Activated naive CD4-positive, alpha-beta T cell treated with Interleukin-2 at 50 U/mL for 16 hours (primary cell): ENCODE results near the gene PLAU.
A peak's percentile ranks its signal among the peaks of the same experiment; 100 is the strongest.
"Not testable (repeated sequence)": the region's sequence is repeated elsewhere in the genome, so short reads cannot be mapped to it uniquely, and the experiment has no call there.

Experiments used
- DNase-seq: peaks from one replicate; pipeline ENCODE4 v3.0.0-alpha.2; 2020

The PLAU gene

DNA sequence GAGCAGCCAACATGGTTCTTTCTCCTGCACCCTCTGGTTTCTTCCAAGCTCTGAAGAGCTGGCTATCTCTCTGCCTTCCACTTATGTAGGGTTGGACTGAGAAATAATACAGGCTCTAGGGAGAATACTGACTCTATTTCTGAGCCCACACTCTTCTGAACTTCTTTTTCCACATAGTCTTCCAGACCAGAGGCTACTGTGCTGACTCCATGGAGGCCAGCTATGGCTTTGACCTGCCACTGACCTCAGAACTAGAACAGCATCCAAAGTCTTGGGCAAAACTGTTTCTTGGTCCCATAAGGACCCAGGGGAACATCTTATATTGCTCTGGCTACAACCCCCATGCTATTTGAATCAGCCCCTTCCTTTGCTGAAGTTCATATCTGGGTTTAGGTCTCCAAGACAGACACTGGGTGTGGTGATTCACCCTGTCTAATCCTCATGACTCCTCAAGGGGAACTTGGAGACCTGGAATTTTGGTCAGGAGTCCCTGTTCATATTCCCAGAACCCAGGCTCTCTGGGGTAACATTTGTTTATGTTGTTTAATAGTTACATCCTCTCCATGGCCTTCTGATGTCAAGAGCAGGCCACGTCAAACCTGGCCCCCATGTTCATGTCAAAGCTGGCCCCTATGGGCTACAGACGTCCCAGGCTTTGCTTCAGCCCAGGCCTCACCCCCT is 12.1 kb upstream of the PLAU start:
- DNase-seq = no peak

DNA sequence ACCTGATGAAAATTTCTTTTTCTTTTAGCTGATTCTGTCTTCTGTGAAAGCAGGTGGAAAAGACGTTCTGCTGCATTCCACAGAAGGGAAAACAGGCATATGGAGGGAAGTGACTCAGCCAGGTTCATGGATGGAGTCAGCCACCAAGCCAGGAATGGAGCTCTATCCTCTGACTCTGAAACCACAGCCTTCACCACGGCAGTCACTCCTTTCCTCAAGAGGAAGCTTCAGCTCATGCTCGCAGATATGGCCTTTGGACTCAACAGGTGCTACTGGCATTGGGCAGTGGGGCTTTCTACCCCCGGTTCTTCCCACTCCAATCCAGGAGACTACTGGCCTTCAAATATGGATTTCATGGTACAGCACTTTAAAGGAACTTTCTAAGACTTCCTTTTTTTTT is 11.5 kb upstream of the PLAU start:
- DNase-seq = no peak

DNA sequence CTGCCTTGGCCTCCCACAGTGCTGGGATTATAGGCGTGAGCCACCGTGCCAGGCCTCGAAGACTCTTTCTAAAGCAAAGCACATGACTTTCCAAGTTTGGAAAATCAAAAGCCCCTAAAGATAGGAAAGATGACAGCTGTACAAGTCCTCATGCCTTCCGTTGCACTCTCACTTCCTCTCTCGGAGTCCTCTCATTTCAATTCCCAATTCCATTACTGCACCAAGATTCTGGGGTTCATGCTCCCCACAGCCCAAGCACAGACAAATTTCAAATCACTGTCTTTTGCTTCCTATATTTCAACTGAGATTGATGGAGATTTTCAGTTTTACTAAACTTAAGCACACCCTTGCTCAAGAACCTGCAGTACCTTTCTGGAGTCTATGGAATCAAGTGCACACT is 10.9 kb upstream of the PLAU start:
- DNase-seq = no peak

DNA sequence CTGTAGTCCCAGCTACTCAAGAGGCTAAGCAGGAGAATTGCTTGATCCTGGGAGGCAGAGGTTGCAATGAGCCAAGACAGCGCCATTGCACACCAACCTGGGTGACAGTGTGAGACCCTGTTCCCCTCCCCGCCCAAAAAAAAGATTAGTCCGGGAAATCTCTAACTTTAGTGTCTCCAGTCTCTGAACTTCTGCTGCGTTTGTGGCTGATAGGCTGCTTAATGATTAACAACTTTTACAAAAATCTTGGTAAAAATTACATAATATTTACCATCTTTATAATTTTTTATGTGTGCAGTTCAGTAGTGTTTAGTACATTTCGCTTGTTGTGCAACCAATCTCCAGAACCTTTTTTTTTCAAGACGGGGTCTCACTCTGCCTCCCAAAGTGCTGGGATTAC is 9.7 kb upstream of the PLAU start:
- no peak for DNase-seq

DNA sequence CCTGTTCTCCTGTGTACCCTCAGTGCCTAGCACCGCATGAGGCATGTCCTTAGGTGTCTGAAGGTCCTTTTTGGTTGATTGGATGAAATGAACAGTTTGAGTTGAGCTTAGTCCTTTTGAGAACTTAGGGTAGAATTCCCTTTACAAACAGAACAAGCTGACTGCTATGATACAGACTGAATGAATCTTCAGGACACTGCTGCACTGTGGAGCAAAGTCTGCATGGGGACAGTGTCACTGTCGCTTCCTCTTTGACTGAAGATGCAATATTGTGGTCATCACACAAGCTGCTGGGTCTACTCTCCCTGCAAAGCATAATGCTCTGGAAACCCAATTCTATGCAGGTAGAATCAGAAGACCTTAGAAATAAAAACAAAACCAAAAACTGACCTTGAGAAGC is 8.6 kb upstream of the PLAU start:
- no peak for DNase-seq

DNA sequence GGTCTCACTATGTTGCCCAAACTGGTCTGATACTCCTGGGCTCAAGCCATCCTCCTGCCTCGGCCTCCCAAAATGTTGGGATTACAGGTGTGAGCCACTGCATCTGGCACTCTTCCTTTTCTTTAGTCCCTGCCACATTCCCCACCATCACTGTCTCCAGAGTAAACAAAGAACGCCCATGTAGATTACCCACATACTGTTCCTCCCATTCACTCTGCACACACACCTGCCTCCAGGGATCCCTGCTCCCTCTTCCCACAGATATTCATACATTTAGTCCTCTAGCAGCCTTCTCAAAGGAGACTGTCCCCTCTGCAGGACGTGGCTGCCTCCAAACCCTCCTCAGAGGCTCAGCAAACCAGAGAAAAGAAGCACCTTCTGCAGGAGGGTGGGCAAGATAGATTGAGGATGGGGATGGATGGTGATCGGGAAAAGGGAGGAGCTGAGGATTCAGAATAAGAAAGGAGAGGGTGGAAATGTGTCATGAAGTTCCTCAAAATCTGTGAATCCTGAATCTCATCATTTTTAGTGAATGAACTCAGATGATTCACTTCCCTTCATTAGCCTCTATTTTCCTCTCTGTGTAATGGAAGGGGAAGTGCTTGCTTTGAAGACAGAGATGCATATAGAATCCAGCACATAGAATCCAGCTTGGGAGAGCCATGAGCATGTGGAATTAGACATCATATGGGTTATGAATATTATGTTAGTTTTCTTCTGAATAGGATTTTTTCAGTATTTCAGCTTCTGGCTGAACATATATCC is 5.5 kb upstream of the PLAU start:
- no peak for DNase-seq

DNA sequence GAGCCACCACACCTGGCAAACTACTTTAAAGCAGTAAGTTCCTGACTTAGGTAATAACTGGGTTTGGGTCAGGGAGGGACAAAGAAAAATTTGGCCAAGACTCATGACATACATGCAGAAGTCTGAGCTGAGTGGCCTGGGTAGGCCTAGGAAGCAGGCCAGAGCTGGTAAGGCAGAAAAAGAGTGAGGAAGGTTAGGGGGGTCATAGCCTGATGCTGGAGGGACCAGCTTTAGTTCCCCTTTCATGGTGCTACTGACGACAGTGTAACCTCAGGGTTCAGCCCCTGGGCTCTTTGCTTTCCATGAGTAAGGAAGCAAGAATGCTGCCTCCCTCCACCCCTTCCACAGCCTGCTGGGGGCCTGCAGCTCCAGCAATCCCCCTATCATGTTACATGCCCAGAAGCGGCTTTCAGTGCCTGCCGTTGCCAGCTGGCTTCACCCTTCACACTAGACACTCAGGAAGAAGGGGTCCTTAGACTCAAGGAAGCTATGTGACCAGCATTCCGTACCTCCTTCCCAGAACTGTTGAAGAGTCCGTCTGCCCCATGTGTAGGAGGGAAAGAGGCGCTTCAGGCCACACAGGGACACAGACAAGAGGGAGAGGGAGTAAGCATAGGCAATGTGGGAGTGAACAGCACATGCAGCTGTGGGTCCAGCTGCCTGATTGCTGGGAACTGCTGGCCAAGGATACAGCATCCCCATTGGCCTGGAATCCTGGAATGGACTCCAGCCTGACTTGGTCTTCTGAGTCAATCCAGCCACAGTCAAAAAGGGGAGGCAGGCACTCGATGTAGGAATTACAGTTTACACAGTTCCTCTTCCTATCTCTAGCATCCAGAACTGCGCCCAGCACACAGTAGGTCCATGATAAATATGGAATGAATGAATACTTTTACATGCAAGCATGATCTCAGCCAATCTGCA is 4.1 kb upstream of the PLAU start:
- DNase-seq = no peak

DNA sequence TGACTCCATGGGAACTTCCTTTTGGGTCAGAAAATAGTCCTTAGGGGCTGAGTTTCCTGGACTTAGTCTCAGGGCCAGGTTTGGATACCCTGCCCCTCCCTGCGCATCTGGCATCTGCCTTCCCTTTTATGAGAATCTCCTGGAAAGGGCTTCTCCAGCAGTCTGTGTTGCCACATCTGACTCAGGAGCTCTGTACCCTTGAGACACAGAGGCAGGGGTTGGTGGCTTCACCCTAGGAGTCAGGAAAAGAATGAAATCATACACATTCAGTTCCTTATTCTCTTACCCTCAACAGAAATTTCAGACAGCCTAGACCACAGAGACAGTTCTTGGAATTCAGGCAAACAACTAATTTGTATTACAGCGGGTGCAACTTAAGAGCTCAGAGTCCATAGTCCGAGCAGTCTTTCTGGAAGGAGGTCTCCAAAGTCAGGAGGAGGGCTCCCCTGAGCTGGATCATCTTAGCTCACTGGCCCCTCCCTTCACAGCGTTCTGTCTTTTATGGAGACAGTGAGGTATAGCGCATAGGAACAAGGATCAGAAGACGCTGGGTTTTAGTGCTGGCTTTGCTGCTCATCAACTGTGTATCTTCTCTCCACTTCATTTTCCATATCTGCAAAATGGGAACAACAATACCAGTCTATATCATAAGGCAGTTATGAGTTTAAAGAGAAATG is 3.0 kb upstream of the PLAU start:
- DNase-seq = no peak

DNA sequence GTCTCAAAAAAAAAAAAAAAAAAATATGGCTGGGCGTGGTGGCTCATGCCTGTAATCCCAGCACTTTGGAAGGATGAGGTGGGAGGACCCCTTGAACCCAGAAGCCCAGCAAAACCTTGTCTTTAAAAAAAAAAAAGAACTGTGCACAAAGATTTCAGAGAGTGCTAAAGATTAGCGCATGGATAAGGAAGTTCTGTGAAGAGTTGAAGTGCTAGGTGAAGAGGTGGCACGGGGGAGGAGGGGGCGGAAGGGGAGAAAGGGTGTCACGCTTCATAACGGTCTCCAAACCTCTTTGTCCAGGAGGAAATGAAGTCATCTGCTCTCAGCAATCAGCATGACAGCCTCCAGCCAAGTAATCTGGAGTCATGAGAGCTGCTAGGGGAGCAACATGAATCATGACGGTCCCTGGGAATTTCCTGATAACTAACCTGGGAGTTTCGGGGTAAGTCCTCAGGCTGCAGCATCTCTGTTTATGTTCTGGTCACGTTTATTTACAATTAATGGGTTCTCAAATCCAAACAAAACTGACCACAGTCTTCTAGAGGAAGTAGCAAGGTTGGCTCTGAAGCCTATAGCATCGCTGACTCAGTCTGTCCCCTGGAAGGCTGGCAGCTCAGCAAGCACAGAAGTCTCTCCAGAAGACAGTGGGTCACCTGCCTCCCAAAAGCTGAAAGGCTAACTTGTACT is 1.9 kb upstream of the PLAU start:
- DNase-seq = peak; percentile 69

DNA sequence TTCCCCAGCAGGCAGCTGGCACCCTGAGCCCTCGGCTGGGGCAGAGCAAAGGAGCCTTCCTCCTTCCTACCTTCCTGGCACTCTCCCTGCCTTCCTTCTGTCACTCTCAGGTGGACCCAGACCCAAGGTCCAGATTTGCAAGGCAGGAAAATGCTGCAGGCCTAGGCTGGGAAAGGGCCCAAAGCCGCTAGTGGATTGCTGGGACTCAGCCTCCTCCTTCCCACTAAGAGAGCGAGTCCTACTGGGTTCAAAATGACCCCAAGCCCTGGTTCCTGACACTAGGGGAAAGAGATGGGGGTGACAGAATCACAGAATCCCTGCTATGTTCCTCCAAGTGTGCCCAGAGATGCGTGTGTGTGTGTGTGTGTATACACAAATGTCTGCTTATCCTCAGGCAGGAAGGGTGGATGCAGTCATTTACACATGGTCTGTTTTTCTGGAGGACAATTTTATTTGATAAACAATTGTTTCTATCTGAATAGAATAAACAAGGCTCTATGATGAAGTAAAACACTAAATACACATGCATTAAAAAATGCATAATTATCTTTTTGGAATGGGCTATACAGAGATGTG is 1.3 kb upstream of the PLAU start:
- no peak for DNase-seq

DNA sequence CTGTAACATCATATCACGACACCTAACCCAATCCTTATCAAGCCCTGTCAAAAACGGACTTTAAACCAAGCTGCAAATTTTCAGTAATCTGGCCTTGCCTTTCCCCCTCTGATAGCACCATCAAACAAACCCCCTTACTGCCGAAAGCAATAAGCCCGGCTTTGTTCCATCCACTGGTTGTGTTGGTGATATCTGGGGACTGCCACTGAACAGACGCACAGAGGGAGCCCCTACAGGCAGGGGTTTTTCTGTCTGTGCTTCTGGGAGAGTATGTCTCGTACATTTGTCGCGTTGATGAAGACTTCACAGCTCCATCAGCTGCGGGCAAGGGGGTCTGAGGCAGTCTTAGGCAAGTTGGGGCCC is 550 bp upstream of the PLAU start:
- DNase-seq = no peak

DNA sequence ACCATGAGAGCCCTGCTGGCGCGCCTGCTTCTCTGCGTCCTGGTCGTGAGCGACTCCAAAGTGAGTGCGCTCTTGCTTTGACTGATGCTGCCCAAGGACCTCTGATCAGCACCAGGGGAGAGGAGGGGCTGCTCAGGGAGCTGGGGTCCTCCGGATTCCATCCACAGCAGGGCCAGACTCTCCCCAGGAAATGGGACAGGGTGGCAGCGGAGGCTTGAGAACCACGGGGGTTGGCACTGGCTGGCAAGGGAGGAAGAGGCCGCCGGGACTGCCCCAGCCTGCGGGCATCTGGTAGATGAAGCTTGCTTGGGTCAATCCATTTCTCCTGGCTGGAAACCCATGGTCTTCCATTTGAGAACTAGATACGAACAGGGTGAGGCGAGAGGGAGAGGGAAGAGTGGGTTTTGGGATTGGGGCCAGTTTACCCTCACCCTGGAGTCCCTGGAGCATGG is 647 bp downstream of the PLAU start:
- DNase-seq = no peak

DNA sequence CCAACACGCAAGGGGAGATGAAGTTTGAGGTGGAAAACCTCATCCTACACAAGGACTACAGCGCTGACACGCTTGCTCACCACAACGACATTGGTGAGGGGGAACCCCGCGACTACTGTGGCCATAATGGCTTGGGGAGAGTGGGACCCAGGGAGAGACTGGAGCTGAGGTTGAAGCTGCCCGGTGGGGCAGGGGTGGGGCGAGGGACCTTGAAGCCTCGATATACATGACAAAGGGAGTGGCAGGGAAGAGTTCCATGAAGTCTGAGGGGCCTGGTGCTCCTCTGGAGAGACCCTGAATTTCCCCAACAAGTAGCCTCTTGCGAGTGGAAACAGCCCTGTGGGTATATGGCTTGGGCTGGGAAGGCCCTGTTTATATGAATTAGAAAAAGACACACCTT is 3.1 kb downstream of the PLAU start:
- no peak for DNase-seq

DNA sequence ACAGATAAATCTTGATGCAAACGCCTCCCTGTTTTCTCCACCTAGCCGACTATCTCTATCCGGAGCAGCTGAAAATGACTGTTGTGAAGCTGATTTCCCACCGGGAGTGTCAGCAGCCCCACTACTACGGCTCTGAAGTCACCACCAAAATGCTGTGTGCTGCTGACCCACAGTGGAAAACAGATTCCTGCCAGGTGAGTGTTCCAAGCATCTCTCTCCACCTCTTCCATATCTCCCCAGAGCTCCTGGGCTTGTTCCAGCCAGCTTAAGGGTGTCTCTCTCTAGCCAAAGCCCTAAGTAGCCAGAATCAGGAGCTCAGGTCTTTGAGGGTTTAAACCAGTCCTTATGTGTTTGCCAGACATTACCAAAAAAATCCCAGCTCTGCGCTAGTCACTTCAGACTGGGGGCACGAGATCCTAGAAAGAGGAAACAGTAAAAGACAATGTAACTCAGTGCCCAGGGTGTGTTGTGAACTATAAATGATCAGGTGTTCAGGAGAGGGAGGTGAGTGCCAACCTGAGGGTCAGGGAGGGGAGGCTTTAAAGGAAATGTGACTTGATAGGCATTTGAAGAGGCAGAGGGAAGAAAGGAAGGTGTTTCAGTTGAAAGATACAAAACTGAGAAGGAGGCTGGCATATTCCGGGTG is 4.4 kb downstream of the PLAU start:
- no peak for DNase-seq

DNA sequence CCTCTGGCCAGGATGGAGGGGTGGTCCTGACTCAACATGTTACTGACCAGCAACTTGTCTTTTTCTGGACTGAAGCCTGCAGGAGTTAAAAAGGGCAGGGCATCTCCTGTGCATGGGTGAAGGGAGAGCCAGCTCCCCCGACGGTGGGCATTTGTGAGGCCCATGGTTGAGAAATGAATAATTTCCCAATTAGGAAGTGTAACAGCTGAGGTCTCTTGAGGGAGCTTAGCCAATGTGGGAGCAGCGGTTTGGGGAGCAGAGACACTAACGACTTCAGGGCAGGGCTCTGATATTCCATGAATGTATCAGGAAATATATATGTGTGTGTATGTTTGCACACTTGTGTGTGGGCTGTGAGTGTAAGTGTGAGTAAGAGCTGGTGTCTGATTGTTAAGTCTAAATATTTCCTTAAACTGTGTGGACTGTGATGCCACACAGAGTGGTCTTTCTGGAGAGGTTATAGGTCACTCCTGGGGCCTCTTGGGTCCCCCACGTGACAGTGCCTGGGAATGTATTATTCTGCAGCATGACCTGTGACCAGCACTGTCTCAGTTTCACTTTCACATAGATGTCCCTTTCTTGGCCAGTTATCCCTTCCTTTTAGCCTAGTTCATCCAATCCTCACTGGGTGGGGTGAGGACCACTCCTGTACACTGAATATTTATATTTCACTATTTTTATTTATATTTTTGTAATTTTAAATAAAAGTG is 6.0 kb downstream of the PLAU start:
- no peak for DNase-seq

DNA sequence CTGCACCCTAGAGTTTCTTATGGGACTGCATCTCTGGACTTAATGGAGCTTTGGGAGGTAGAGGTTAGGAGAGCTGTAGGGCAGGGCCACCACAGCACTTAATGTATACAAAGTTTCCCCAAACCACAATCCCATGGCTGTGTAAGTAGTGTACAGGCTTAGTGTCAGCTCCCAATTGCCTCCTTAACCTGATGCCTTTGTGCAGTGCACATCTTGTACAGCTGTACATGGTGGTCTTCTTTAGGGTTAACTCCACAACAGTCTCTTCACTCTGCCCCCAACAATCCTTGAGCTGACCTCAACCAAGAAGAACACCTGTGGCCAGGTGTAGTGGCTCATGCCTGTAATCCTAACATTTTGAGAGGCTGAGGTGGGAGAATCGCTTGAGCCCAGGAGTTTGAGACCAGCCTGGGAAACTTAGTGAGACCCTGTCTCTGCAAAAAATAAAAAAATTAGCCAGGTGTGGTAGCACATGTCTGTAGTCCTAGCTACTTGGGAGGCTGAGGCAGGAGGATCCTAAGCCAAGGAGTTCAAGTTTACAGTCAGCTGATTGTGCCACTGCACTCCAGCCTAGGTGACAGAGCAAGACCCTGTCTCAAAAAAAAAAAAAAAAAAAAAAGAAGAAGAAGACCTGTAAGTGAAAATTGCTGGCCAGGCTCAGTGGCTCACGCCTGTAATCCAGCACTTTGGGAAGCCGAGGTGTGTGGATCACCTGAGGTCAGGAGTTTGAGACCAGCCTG is 6.8 kb downstream of the PLAU start:
- DNase-seq = no peak

DNA sequence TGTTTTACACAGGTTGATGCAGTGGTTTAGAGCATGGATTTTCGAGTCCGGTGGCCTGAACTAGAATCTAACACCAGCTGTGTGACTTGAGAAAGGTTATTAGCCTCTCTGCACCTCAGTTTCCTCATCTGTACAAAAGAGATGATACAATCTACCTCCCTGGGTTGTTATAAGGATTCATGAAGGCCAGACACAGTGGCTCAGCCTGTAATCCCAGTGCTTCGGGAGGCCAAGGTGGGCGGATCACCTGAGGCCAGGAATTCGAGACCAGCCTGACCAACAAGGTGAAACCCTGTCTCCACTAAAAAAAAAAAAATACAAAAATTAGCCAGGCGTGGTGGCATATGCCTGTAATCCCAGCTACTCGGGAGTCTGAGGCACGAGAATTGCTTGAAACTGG is 8.5 kb downstream of the PLAU start:
- not testable (repeated sequence) for DNase-seq

DNA sequence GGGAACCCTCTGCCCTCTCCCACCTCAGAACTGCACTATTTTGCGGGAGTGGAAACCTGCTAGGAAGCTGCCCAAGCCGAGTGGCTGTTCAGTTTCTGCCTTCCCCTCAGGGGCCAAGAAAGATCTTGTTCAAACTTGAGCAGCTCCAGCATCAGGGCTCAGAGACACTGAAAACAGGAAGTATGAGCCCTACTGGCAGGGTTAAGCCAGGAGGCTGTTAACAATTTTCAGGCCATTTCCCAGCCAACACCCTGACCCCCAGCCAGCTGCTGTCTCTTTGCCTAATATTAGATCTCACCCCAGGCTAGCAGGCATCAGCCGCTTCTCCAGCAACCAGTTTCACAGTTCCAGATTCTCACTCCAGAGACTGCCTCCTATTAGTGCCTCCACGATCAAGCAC is 9.2 kb downstream of the PLAU start:
- DNase-seq = no peak

DNA sequence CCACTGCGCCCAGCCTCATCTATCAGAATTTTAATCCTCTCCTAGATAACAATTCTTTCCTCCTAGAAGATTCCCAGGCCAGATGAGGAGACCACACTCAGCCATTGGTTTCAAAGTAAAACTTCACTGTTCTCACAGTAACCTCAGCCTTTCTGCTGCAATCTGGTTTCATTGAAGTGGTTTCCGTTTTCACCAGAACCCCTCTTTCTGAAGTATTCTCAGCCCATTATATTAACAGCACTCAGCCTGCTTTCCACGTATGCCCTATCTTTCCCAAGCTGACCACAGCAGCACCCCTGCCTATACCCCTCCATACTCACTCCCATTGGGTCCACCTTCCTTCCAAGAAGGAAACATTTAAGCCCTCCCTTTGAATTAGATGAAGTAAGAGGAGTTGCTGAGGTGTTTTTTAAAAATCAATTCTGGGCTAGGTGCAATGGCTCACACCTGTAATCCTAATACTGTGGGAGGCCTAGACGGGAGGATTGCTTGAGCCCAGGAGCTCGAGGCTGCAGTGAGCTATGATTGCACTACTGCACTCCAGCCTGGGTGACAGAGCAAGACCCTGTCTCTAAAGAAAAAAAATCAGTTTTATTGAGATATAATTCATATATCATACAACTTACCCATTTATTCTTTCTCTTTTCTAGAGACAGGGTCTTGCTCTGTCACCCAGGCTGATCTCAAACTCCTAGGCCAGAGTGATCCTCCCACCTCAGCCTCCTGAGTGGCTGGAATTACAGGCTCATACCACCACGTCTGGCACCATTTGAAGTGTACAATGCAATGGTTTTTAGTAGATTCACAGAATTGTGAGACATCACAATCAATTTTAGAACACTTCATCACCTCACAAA is 11.3 kb downstream of the PLAU start:
- DNase-seq = no peak

DNA sequence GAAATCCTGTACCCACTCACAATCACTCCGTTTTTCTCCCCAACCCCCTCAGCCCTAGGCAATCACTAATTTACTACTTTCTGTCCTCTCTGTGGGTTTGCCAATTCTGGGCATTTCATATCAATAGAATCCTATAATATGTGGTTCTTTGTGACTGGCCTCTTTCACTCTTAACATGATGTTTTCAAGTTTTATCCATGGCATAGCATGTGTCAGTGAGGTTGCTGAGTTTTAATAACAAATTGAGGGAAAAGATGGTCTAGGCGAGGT is 11.9 kb downstream of the PLAU start:
- DNase-seq = no peak
